Panc1 (cell line): ENCODE data around the gene LRMDA. TPM values are rescaled to one million over a fixed set of nuclear protein-coding genes. Genes with fewer than 3 reads are reported as not detected.

Experiments
- ATAC-seq: fragments of 200-7000 bp; cut with Tn5 transposase; 2 replicates; pipeline ENCODE4 v1.9.1; 2020; ENCODE audit warnings: mild to moderate bottlenecking, moderate library complexity
- BruUV-seq: library from RNA; stranded (reverse); fragments of 400-500 nt; replicated peaks from 2 replicates; lab custom pipeline; 2021; lab: Mats Ljungman, UMichigan
- CTCF ChIA-PET: fragments of 300-600 bp; sonication (Branson Sonifier 250); formaldehyde crosslinking; loops from one replicate; lab custom pipeline; 2022; ENCODE audit warnings: antibody characterized with exemption; lab: Charles Lee
- POLR2A ChIA-PET: fragments of 300-600 bp; sonication (Branson Sonifier 250); formaldehyde crosslinking; loops from one replicate; lab custom pipeline; 2022; ENCODE audit warnings: antibody characterized with exemption; lab: Charles Lee
- DNase-seq: peaks from one replicate; pipeline ENCODE4 v3.0.0-alpha.2; 2010; ENCODE audit warnings: low read depth, low spot score
- H3K27ac ChIP-seq: 2 replicates; pipeline ENCODE4 v1.5.1; 2011; ENCODE audit warnings: mild to moderate bottlenecking, low read length, inconsistent platforms
- H3K27me3 ChIP-seq: fragments of 200-500 bp; sonication (Bioruptor generic); 2 replicates; pipeline ENCODE4 v1.6.0; 2014; ENCODE audit warnings: low read length, inconsistent platforms; ENCODE audit not compliant: control insufficient read depth, insufficient read depth
- H3K36me3 ChIP-seq: fragments of 200-500 bp; sonication (Bioruptor generic); 2 replicates; pipeline ENCODE4 v1.5.1; 2014; ENCODE audit warnings: inconsistent platforms, mild to moderate bottlenecking, low read length, moderate library complexity; ENCODE audit not compliant: control insufficient read depth, insufficient read depth
- H3K4me1 ChIP-seq: 2 replicates; pipeline ENCODE4 v1.5.1; 2011; ENCODE audit warnings: inconsistent platforms, mild to moderate bottlenecking, low read length, moderate library complexity; ENCODE audit not compliant: control insufficient read depth, insufficient read depth
- H3K4me3 ChIP-seq, 2 experiments: 2 replicates each; pipeline ENCODE4 v1.5.1; 2011 to 2012; ENCODE audit warnings: low read depth in 2 of 2, low read length in 2 of 2, mild to moderate bottlenecking in 2 of 2, inconsistent platforms in 1 of 2, moderate library complexity in 1 of 2
- H3K9me3 ChIP-seq: fragments of 200-500 bp; sonication (Bioruptor generic); 2 replicates; pipeline ENCODE4 v1.5.1; 2014; ENCODE audit warnings: low read depth, mild to moderate bottlenecking, inconsistent platforms, low read length, moderate library complexity; ENCODE audit not compliant: control insufficient read depth, insufficient read depth
- POLR2AphosphoS5 ChIP-seq: IDR thresholded peaks from 2 replicates; pipeline ENCODE4 v1.6.1; 2012; ENCODE audit warnings: mild to moderate bottlenecking, low read depth, low read length, moderate library complexity
- SIN3A ChIP-seq: IDR thresholded peaks from 2 replicates; pipeline ENCODE4 v1.6.1; 2012; ENCODE audit warnings: low read depth, mild to moderate bottlenecking, low read length, moderate library complexity, borderline replicate concordance; ENCODE audit not compliant: insufficient read depth
- TCF7L2 ChIP-seq: IDR thresholded peaks from 2 replicates; pipeline ENCODE4 v1.6.1; 2011; ENCODE audit warnings: mild to moderate bottlenecking, low read depth, low read length, inconsistent platforms
- in situ Hi-C: cut with HindIII; loops from 2 replicates; pipeline ENCODE4 v1.10.0; 2016; ENCODE audit warnings: low sequenced_read_pairs, low pct_unique_long_range_greater_than_20kb
- intact Hi-C: fragments of 100-400 bp; cut with micrococcal nuclease; formaldehyde crosslinking; loops from one replicate; pipeline ENCODE4 v1.10.0; 2022; ENCODE audit not compliant: unreplicated experiment
- total RNA-seq: library from RNA; stranded (reverse); gene quantifications from one replicate; pipeline ENCODE4 v1.2.1, GENCODE V29; 2021; ENCODE audit not compliant: unreplicated experiment
- TF ChIP-seq, protein P1 (sequence below): fragments of 450-650 bp; IDR thresholded peaks from 2 replicates; pipeline ENCODE4 v1.5.1; 2017; ENCODE audit warnings: mild to moderate bottlenecking
- TF ChIP-seq, protein P2 (sequence below), 2 experiments: IDR thresholded peaks; 2 replicates each; pipeline ENCODE4 v1.6.1; 2011 to 2012; ENCODE audit warnings: low read depth in 2 of 2, control low read depth in 1 of 2, low read length in 1 of 2, mild to moderate bottlenecking in 1 of 2, moderate library complexity in 1 of 2; ENCODE audit not compliant: insufficient read depth in 1 of 2

Gene LRMDA
- total RNA-seq, 1 experiment from 2014 or later: 1.2 TPM

DNA sequence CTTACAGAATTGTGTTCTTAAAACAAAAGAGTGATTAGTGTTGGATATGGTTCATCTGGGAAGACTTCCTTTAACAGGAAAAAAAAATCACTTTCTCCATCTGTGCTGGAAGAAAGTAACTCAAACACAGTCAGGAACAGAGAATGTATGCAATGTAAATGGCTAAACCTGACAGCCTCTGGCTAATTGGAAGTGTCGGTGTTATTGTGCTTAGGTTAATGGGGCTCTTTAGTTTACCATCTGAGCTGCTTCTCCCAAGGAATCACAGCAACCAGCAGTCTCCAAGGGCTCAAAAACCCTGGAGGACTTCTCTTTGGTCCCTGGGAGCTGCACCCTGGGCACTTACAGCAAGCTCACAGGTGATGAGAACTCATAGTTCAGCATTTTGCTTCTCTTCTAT lies 724.5 kb downstream of the LRMDA start:
- no peak overlapping the region for H3K27ac ChIP-seq
- BruUV-seq: no TSS peak
- CTCF ChIA-PET: no interaction called here
- no peak for TF ChIP-seq TCF7L2
- H3K4me1 ChIP-seq: no peaks in the 10 kb centered on the region
- POLR2A ChIA-PET: no interaction called here
- ATAC-seq (no peak), DNase-seq (no peak)
- intact Hi-C loops: no loop called here
- H3K4me3 ChIP-seq: no peak overlapping the region
- H3K27me3 ChIP-seq: no peaks in the 10 kb centered on the region; the same call in 1 of the 2 replicates
- in situ Hi-C loops: no loop called here
- no peaks in the 10 kb centered on the region for H3K36me3 ChIP-seq
- H3K9me3 ChIP-seq: no peaks in the 10 kb centered on the region

DNA sequence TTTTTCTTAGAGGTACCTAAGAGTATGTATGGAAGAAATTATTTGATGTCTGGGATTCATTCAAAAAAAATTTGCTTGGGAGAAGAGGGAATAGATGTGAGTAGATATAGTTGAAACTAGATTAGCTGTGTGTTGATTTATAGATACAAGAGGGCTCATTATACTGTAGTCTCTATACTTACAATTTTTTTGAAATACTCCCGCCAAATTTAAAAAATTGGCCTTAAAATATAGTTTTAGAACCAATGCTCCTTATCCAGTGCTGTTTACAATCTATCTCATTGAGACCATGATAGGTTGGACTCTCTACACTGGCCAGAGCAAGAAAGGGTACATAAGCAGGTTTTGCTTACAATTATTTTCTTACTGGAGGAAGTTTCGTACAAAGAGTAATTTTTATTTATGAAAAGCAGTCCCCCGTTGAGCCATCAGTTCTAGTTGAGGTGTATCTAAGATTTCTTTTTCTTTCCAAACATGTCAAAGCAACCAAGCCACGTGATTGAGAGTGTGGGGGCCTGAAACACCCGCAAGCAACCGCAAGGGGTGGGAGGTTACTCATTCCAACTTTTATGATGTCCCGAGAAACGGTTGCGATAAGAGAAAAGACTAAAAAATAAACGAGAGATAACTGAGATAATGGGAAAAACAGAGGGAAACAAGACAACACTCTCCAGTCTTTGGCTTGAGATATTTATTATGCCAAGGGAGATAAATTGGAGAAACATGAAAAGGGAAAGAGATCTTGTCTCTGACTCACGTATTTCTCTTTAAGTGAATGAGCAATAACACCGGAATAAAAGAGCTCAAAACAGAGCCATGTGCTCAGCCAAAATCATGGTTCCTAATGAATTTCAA lies 729.2 kb downstream of the LRMDA start:
- BruUV-seq: no TSS peak
- POLR2A ChIA-PET: no interaction called here

DNA sequence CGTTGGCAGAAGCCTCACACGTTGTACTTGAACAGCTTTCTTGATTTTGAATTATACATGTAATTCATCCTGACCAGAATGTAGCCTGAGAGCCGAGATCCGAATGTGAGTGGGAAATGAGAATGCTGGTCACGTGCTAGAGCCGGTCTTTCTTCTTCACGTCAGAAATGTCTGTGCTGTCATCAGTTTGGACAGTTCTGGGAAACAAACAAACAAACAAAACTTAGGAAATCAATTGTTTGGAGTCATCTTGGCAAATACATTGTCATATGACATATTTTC lies 729.8 kb downstream of the LRMDA start:
- Histone ChIP-seq H3K36me3 (no peaks in the 10 kb centered on the region), H3K4me1 (no peaks in the 10 kb centered on the region), H3K27ac (no peak overlapping the region), H3K4me3 (no peak overlapping the region), H3K9me3 (no peaks in the 10 kb centered on the region), H3K27me3 (no peaks in the 10 kb centered on the region; the same call in 1 of the 2 replicates)
- BruUV-seq: no TSS peak
- TF ChIP-seq TCF7L2 (no peak), SIN3A (no peak), POLR2AphosphoS5 (no peak)
- TF ChIP-seq, protein P1, sequence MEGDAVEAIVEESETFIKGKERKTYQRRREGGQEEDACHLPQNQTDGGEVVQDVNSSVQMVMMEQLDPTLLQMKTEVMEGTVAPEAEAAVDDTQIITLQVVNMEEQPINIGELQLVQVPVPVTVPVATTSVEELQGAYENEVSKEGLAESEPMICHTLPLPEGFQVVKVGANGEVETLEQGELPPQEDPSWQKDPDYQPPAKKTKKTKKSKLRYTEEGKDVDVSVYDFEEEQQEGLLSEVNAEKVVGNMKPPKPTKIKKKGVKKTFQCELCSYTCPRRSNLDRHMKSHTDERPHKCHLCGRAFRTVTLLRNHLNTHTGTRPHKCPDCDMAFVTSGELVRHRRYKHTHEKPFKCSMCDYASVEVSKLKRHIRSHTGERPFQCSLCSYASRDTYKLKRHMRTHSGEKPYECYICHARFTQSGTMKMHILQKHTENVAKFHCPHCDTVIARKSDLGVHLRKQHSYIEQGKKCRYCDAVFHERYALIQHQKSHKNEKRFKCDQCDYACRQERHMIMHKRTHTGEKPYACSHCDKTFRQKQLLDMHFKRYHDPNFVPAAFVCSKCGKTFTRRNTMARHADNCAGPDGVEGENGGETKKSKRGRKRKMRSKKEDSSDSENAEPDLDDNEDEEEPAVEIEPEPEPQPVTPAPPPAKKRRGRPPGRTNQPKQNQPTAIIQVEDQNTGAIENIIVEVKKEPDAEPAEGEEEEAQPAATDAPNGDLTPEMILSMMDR: no peak
- TF ChIP-seq, protein P2, sequence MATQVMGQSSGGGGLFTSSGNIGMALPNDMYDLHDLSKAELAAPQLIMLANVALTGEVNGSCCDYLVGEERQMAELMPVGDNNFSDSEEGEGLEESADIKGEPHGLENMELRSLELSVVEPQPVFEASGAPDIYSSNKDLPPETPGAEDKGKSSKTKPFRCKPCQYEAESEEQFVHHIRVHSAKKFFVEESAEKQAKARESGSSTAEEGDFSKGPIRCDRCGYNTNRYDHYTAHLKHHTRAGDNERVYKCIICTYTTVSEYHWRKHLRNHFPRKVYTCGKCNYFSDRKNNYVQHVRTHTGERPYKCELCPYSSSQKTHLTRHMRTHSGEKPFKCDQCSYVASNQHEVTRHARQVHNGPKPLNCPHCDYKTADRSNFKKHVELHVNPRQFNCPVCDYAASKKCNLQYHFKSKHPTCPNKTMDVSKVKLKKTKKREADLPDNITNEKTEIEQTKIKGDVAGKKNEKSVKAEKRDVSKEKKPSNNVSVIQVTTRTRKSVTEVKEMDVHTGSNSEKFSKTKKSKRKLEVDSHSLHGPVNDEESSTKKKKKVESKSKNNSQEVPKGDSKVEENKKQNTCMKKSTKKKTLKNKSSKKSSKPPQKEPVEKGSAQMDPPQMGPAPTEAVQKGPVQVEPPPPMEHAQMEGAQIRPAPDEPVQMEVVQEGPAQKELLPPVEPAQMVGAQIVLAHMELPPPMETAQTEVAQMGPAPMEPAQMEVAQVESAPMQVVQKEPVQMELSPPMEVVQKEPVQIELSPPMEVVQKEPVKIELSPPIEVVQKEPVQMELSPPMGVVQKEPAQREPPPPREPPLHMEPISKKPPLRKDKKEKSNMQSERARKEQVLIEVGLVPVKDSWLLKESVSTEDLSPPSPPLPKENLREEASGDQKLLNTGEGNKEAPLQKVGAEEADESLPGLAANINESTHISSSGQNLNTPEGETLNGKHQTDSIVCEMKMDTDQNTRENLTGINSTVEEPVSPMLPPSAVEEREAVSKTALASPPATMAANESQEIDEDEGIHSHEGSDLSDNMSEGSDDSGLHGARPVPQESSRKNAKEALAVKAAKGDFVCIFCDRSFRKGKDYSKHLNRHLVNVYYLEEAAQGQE (IDR thresholded peaks at IDR 0.05; ENCODE audit: insufficient read depth in 1 of 2, low read depth in 2 of 2, low read length in 1 of 2): no peak
- ChIA-PET POLR2A (no interaction called here), CTCF (no interaction called here)
- intact Hi-C loops: no loop called here
- DNase-seq (no peak), ATAC-seq (no peak)
- in situ Hi-C loops: no loop called here

More for the DNA sequence above, 729.2 kb downstream of the LRMDA start:
- no peak overlapping the region for H3K27ac ChIP-seq
- no peak for DNase-seq
- no peak overlapping the region for H3K4me3 ChIP-seq
- H3K4me1 ChIP-seq: no peaks in the 10 kb centered on the region
- no peaks in the 10 kb centered on the region for H3K9me3 ChIP-seq
- TF ChIP-seq, protein P1: no peak
- TF ChIP-seq, protein P2 (IDR thresholded peaks at IDR 0.05; ENCODE audit: insufficient read depth in 1 of 2, low read depth in 2 of 2, low read length in 1 of 2): no peak
- no peak for TF ChIP-seq SIN3A
- no peaks in the 10 kb centered on the region for H3K36me3 ChIP-seq
- no peaks in the 10 kb centered on the region; the same call in 1 of the 2 replicates for H3K27me3 ChIP-seq
- in situ Hi-C loops: no loop called here
- ATAC-seq: no peak
- CTCF ChIA-PET: no interaction called here
- intact Hi-C loops: no loop called here
